22Rv1 (cell line): Measurements from ENCODE around the gene NR5A1.

ENCODE experiments used
- H3K27ac ChIP-seq: fragments of 450-650 bp; 2 replicates; pipeline ENCODE4 v1.5.1; 2017
- CTCF ChIP-seq: fragments of 450-650 bp; IDR thresholded peaks from 2 replicates; pipeline ENCODE4 v1.5.1; 2017; ENCODE audit warnings: mild to moderate bottlenecking
- ZFX ChIP-seq: fragments of 450-650 bp; IDR thresholded peaks from 2 replicates; pipeline ENCODE4 v1.6.1; 2017; ENCODE audit warnings: antibody characterized with exemption, borderline replicate concordance

The NR5A1 gene

DNA sequence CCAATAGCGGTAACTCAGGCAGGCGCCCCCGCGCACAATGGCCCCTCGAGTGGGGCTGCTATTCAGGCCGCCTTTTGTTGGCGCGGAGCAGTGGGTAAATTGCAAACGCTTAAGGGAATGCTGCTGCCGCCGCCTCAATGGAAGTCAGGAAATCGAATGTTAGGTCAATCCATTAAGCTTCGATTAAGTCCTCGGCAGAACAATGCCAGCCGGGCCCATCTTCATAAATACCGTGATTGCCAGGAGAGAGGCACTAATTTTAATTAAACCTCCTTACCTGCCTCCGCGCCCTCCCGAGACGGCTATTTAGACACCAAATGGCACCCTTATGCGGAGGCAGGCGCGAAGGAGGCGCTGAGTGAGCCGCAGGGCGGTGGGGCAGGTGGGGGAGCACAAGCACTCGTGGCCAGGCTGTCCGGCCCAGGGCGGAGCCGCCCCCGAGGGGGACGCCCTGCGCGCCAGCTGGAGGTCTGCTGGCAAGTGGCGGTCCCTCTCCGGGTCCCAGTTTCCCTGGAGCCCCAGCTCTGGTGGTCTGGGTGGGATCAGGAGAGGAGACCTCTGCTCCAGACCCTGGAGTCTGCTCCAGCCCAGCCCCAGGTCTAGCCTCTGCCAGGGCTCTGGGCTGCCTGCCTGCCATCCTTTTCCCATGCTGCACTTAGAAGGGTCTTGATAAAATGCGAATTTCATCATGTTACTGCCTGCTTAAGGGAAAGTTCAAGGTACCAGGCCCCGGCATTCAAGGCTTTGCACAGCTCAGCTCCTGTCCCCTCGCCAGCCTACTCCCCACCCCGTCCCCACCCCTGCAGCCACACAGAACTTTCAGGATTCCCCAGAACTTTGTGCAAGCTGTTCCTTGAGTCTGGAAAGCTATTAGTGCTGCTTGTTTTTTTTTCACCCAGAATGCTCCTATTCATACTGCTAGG, 19.7 kb downstream of the NR5A1 start:
- no peak overlapping the region for H3K27ac ChIP-seq
- no peak for TF ChIP-seq ZFX
- TF ChIP-seq CTCF = no peak

- TF ChIP-seq ZFX = no peak
- no peak for TF ChIP-seq CTCF
- no peak overlapping the region for H3K27ac ChIP-seq
Measured at GRCh38 chr9:124486778-124487259, 20.4 kb downstream of the NR5A1 start.

GRCh38 chr9:124485936-124486335, 21.3 kb downstream of the NR5A1 start:
- no peak overlapping the region for H3K27ac ChIP-seq
- TF ChIP-seq ZFX = no peak

GRCh38 chr9:124485201-124485600, 22.0 kb downstream of the NR5A1 start:
- TF ChIP-seq CTCF (no peak), ZFX (no peak)
- H3K27ac ChIP-seq = no peak overlapping the region

DNA sequence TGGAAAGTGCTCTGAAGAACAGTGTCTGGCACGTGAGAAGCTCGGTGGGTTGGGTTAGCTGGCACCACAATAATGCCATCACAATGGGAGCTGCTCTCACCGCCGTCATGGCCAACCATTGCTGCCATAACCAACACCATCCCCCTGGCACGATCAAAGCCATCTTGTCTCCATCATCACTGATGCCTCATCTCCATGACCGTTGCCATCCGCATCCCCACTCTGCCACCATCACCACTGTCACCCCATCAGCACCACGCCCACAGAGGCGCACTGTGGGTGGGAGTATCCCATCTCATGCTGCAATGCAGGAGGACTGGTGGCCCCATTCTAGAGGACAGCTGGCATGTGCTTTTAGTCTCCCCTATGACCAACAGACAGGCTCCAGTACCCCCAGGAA, 23.7 kb downstream of the NR5A1 start:
- TF ChIP-seq ZFX = no peak
- TF ChIP-seq CTCF = no peak
- H3K27ac ChIP-seq = no peak overlapping the region

GRCh38 chr9:124482431-124483031, 24.7 kb downstream of the NR5A1 start:
- TF ChIP-seq ZFX (no peak), CTCF (no peak)
- H3K27ac ChIP-seq = no peak overlapping the region

- no peak for TF ChIP-seq ZFX
- TF ChIP-seq CTCF = no peak
- no peak overlapping the region for H3K27ac ChIP-seq
Measured at GRCh38 chr9:124481115-124481514, 26.1 kb downstream of the NR5A1 start.
